NAMALWA (cell line): ENCODE data around the gene BTBD6.

Experiments used
- DNase-seq: peaks from one replicate; pipeline ENCODE4 v3.0.0-alpha.2; 2015; ENCODE audit warnings: low spot score

BTBD6 gene

DNA sequence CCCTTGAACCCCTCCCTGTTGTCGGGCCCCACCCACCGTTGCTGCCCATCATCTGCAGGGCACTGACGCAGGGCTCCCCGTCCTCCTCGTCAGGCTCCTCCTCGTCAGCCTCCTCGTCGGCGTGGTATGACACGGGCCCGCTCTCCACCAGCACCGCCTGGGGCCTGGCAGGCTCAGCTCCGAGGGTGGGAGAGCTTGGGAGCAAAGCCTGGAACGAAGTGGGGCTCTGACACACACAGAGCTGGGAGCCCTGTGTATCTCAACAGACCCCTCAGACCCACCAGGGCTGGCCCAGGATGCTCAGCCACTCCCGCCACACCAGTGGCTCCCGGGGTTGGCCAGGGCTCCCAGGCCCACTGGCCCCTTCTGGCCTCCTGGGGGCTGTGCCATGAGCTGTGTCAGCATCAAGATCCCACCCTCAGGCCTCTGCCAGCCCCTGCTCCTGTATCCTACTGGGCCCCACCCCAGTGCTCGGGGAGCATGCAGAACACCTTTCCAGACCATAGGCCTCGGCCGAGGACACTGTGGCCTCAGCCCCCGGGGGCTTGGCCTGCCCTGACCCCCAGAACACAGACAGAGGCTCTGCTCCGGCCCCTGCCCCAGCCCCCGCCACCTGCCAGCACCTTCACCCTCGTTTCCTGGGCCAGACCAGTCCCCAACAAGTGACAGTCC, 37.1 kb upstream of the BTBD6 start:
- no peak for DNase-seq

DNA sequence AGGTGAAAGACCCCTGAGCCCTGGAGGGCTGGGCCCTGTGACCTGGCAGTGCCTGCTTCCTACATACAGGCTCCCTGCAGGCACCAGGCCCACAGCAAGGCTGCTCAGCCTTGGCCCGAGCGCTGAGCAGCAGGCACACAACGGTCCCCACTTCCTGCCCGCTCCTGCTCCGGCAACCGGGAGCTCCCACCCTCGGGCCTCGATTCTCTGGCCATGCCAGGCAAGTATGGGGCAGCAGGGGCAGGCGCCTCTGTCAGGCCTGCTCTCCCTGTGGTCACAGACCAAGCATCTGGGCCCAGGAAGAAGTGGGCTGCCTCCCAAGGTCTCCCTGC, 36.6 kb upstream of the BTBD6 start:
- no peak for DNase-seq

DNA sequence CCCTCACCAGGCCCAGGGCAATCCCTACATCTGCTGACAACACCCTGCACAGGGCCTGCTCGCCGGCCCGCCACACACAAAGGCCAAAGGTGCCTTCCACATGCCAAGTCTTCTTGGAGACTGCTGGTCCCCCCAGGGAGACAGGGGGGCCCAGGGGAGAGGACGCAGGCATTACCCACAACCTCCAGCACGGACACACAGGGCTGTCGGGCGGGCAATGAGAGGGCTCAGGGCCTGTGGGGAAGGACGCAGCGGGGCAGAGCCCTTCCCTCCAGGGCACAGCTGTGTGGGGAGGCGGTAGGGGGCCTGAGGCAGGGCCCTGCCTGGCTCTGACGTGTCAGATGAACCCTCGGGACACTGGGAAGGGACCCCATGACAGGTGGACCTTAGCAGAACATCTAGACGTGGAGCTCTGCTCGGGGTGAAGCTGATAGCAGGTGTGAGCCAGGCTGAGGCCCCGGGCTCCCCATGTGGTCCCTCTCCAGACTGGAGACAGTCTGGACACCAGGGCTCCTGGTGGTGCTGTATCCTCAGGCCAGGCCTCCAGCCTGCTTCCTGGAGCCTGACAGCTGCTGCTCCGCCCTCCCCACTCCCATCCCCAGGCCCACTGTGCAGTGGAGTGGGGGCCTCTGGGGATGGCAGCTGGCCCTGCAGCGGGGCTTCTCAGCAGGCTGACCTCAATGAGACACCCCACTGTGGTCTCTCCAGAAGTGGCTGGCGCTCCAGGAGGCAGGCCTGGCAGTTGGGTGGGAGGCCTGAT, 35.6 kb upstream of the BTBD6 start:
- no peak for DNase-seq

DNA sequence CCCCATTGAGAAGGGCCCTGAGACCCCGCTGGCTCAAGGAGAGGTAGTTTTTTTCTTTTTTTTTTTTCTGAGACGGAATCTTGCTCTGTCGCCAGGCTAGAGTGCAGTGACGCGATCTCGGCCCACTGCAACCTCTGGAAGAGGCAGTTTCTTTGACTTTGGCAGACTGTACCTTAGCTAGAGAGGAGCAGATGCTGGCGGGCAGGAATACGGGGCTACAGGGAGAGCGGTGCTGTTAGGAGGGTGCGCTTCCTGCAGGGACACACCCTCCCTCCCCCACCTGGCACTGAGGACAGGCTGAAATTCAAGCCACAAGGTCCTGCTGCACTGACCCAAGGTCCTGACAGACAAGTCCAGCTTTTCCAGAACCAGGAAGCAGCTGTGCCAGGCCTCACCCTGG, 35.0 kb upstream of the BTBD6 start:
- no peak for DNase-seq

DNA sequence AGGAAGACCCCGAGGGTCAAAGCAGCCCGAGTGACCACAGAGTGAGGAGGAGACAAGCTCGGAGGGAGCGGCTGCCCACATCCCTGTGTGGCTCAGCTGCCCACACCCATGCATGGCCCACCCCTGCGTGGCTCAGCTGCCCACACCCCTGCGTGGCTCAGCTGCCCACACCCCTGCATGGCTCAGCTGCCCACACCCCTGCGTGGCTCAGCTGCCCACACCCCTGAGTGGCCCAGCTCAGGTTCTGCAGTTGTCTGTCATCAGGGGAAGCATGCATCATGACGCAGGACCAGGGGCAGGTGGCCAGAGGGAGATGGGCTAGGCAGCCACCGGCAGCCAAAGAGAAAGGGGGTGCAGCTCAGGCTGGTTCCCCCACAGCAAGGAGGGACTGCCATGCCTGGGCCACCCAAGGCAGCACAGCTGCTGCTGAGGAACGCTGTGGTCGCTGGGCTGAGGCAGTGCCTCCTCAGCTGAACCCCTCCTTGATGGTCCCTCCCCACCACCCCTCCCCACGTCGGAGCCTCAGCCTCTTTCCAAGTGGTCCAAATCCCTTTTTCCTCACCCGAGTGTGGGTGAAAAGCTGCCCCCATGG, 33.9 kb upstream of the BTBD6 start:
- DNase-seq, result no peak

DNA sequence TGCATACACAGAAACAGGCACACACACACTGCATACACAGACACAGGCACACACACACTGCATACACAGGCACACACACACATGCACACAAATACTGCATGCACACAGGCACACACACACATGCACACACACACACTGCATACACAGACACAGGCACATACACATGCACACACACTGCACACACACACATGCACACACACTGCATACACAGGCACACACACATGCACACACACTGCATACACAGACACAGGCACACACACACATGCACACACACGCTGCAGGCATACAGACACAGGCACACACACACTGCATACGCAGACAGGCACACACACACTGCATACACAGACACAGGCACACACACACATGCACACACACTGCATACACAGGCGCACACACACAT, 32.7 kb upstream of the BTBD6 start:
- DNase-seq, result no peak

DNA sequence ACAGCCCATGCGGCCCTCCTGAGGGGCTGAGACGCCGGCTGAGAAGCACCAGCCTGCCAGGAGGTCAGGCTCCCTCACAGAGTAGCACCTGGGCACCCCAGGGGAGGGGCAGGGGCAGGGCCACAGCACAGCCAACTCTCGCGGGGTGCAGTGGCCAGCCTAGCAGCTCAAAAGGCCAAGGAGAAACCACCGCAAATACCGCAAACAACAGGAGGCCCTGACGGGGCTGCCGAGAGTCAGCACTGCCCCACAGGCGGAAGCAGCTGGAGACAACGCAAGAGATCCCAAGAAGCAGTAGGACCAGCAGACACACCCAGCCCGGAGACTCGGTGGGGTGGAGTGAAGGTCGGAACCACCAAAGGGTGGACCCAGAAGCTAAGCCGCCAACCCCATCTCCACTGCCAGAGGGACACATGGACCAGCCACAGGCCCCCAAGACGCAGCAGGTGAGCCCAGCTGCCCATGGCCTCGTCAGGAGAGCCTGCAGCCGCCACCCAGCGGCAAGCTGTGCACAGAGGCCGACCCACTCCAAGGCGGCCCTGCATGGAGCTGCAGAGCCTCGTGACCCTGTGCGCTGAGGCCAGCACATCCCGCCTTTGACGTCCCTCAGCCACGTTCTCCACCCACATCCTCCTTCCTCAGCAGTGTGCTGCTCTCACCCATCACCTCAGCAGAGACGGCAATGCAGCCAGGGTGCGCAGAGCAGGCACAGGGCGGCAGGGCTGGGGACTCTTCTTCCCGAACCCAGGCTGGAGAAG, 31.7 kb upstream of the BTBD6 start:
- DNase-seq, result no peak

DNA sequence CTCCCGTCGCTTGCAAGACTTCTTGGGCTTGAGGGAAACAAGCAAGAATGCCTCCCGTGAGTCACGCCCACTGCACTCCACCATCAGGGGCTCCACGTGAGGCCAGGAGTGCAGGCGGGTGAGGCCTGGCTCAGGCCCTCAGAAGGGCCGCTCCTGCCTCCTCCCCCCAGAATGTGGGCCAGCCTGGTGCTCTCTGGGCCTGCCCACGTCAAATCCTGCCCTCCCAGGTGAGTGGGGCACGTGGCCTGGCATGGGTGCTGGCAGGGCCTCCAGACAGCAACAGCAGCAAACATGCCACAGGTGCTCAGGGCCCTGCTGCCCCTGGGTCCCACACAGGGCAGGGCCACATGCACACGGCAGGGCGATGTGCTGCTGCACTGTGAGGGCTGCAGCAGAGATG, 30.6 kb upstream of the BTBD6 start:
- no peak for DNase-seq

DNA sequence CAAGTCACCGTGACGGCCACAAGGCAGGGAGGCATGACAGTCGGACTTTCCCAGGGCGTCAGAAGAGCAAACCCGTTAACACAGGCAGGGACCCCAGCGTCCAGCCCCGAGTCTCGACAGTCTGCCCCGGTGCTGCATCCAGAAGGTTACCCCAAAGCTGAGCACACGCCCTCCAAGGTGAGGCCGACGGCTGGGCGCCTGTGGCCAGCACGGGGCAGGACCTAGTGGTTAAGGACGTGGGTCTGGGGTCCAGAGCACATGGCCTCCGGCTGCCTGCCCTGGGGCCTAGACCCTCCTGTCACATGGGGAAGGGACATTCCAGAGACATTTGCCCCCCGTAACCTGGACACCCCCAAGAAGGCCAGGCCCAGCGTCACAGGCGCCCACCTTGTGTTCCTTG, 29.7 kb upstream of the BTBD6 start:
- DNase-seq, result no peak

DNA sequence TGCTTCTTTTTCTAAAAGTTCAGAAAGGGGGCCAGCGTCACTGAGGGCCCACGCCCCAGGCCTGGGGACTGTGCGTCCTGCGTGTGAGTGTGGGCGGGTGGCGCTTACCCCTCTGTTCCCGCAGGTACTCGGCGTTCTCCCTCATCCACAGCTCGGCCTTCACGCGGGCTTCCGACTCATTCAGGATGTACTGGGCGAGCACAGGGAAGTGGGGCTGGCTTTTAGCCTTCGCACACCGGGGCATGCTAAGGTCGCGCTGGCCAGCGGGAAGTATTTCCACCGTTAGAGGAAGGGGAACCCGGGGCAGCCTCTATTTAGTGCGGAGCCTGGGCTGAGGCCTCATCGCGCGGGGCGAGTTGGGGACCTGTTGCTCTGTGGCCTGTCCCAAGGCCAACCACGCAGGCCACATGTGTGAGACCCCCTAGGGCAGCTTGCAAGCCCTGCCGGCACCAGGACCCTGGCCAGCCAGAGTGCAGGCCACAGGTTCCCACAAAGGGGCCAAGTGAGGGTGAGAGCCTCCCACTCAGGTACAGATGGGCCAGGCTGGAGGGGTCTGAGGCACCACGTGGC, 29.2 kb upstream of the BTBD6 start:
- DNase-seq, result no peak

DNA sequence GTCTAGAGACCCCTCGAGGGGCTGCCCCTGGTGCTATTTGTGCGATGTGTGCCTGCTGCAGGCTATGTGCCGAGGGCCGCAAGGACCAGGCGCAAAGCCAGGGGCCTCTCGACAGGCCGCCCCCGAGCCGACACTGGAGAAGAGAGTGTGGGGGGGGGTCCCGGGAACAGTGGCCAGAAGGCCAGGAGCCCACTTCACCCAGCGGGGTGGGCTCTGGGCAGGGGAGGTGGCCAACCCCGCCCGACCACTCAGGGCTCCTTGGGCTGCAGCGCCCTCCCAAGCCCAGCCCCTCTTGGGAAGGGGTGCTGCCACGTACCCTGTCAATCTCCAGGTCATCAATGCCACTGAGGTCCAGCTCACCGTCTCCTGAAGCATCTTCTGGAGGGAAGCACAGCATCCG, 28.6 kb upstream of the BTBD6 start:
- no peak for DNase-seq

DNA sequence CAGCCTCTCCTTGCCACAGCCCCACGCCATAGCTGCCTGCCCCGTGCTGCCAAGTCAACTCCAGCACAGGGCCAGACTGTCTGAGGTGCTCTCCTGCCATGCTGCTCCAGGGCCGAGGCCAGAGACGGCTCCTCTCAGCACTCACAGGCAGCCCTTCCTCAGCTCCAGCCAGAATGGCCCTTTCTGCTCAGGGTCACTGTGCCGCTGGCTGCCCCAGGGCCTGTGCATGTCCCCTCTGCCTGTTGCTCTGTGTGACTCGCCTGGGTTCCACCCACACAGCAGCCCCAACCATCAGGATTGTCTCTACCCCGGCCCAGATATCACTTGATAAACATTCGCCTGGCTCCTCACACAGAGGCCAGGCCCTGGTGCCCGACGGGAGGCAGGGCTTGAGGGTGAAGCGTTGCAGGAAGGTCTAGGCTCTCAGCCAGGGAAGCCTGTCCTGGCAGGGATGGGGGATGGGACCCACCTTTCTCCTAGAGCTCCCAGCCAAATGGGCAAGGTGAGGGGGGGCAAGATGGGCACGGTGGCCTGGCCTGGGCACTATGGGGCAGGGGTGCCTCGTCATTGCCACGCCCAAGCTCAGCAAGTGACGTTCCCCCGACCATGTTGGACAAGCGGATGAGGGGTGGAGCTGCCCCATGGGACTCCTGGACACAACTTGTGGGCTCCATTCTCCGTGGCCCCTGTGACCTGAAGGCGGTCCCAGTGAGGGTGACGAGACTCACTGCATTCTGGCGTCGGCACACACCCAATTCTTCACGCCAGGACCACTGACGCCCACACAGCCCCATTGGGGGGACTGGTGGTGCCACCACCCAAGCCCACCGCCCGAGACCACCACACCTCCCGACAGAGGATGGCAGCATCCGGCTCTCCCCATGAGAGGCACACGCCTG, 27.4 kb upstream of the BTBD6 start:
- DNase-seq, result no peak

DNA sequence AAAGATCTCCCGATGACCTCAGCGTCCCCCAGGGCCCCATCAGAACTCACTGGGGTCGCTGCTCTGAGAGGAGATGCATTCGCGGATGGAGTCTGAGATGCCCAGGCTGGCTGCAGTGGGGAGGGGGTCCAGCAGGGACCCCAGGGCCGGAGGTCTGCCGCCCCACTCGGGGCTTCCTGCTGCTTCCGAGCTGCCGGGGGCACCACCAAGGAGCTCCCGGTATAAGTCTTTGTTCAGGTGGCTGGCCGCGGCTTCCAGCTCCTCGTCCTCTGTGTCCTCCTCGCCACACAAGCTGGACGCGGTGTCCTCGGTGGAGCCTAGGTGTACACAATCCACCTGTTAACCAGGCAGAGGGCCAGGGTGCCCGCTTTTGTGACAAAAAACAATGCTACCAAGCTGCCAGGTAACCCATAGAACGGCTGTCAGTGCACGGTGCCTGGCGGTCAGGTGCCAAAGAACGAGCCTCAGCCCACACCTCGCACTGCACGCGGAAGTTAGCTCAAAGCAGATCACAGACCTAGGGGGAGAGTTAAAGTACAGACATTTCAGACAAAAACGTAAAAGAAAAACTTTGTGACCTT, 26.6 kb upstream of the BTBD6 start:
- no peak for DNase-seq

DNA sequence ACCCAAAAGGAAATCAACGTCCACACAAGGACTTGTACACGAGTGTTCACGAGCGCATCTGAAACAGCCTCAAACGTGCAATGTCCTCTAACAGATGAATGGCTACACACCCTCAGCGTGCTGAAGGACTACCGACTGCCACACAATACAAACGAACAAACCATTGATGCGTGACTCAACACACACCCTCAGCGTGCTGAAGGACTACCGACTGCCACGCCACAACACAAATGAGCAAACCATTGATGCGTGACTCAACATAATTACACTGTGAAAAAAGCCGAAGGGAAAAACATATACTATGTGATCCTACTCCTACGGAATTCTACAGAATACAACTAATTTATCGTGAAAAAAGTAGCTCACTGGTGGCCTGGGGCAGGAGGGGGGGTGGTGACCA, 25.1 kb upstream of the BTBD6 start:
- DNase-seq, result no peak

DNA sequence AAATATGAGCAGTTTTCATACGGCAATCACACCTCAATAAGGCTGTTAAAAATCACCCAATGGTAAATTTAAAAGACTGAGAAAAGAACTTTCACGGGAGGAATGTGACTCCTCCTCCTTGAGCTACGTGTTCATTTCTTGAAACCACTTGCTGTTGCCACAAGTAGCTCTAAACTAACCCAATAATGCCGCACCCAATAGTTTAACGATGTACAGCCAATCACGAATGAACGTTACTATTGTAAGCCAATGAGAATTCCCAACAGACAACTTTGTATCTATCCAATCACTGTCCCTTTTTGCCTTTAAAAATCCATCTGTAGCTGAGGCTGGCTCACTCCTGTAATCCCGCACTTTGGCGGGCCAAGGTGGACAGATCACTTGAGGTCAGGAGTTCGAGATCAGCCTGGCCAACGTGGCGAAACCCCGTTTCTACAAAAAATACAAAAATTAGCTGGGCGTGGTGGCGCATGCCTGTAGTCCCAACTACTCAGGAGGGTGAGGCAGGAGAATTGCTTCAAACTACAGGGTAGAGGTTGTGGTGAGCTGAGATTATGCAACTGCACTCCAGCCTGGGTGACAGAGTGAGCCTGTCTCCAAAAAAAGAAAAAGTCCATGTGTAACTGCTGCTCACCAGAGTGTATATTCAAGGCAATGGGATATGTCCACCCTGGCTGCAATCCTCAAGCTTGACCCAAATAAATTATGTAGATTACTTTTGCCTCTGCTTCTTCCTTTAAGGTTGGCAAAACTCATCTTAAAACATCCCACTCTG, 24.4 kb upstream of the BTBD6 start:
- no peak for DNase-seq

DNA sequence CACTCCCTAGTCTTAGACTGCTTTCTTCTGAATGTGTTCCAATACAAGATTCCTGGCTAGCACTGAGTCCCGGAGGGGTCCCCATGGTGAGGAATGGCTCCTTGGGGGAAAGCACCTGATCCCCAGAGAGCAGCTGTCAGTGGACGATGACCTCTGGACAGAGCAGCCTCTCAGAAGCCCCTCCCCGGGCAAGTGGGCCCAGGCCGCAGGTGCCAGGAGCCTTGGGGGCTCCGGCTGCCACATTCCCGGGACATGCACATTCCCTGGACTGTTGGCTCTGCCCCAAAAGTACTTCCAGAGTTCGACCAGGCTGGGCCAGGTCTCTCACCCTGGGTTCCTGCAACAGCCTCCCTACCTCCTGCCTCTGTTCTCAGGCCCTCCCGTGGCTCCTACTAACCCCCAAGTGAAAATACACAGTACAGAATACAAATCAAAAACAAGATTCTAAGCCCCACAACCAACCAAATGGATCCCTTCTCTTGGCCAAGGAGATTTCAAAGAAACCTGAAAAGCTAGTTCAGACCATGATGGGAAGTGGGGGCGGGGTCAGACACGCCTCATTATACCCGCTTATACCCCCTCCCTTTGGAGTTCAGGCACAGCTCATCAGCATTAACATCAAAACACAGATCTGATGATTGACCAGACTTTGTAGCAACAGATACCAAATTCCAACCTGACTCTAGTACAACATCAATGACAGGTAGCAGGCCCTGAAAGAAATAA, 23.3 kb upstream of the BTBD6 start:
- DNase-seq, result no peak

DNA sequence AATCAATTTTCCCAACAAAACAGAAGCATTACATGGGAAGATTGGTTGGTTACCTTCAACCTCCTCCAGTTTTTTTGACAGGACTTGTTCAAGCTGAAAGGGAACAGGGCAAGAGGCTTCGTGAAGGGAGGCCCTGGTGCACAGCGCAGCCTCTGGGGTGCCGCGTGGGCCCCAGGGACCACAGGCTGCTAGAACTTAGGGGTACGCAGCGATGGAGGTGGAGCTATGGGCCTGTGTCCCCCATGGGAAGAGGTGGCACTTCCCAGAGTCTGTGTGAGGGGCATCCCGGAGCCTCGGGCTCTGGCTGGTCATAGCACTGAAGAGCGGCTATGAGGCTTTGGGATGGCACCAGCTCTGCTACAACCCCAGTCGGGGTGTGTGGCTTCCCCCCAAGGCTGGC, 22.1 kb upstream of the BTBD6 start:
- DNase-seq, result no peak

DNA sequence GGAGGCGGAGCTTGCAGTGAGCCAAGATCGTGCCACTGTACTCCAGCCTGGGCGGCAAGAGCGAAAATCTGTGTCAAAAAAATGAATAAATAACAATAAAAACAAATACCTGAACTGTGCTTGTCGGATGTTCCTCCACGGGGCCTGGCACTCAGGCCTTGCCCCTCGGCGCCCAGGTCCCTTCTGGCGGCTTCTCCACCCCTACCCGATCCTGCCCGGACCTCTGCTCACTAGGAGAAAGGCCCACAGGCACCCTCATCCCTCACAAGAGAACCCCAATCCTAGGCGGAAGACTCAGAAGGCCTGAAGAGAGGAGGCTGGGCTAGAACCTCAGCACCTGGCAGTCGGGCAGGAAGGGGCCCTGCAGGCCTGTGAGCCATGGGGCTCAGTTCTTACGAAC, 21.0 kb upstream of the BTBD6 start:
- no peak for DNase-seq

DNA sequence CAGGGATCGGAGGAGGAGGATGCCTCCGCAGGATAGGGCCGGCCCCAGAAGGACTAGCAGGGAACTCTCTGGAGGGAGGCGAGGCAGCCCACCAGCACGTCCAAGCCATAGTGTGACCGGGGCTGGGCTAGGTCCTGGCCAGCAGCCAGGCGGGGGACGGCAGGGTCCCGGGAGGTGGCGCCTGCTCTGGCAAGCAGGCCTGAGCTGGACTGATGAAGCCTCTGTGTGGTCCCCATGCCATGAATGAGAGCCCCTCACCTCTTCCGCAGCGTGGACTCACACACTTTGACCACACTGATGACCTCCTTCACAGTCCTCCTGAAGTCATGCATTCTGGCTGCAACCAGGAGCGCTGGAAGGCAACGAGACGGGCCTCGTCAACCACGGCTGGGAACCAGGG, 19.8 kb upstream of the BTBD6 start:
- DNase-seq, result no peak
